Mammary epithelial cell (primary cell): ENCODE measurements around the gene UBE2J2.

Experiments used
- CTCF ChIP-seq, 2 donors: IDR thresholded peaks in 1 of 2; conservative IDR thresholded peaks in 1 of 2; 2 replicates each; pipeline ENCODE4 v1.5.1; 2011 to 2012; ENCODE audit warnings: inconsistent platforms in 2 of 2, low read length in 2 of 2, mild to moderate bottlenecking in 2 of 2, control low read depth in 1 of 2, low read depth in 1 of 2; ENCODE audit not compliant: insufficient read depth in 1 of 2; ENCODE audit errors: extremely low read depth in 1 of 2
- EZH2 ChIP-seq: IDR thresholded peaks from 2 replicates; pipeline ENCODE4 v1.6.1; 2012; ENCODE audit warnings: low read length, inconsistent platforms, borderline replicate concordance

- TF ChIP-seq CTCF (conservative IDR thresholded peaks at IDR 0.05 in 1 of 2, IDR thresholded peaks at IDR 0.05 in 1 of 2; ENCODE audit: extremely low read depth in 1 of 2, insufficient read depth in 1 of 2, low read depth in 1 of 2, low read length in 2 of 2) (no peak), EZH2 (no peak)
Observed at GRCh38 chr1:1239227-1239613, 34.4 kb downstream of the UBE2J2 start.
